Measurements from ENCODE around the gene ZSCAN18.

DNA sequence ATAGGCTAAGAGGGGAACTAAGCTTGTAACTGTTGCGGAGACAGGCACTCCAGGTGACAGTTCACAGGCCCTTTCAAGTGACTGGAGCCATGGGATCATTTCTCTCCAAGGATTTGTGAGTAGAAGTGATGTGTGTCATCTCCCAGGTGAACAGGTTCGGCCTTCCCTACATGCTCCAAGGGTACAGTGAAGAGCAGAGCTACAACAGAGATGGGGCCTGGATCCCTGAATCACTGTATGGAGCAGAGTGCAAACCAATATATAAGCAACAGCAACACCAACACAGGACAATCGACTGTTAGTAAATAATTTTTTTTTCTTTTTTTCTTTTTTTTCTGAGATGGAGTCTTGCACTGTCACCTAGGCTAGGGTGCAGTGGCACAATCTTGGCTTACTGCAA is 15.0 kb downstream of the ZSCAN18 start:
- no peak for TF ChIP-seq EZH2phosphoT487 (IDR thresholded peaks at IDR 0.05; ENCODE audit: borderline replicate concordance, low read depth, low read length)
- TF ChIP-seq, protein P1, sequence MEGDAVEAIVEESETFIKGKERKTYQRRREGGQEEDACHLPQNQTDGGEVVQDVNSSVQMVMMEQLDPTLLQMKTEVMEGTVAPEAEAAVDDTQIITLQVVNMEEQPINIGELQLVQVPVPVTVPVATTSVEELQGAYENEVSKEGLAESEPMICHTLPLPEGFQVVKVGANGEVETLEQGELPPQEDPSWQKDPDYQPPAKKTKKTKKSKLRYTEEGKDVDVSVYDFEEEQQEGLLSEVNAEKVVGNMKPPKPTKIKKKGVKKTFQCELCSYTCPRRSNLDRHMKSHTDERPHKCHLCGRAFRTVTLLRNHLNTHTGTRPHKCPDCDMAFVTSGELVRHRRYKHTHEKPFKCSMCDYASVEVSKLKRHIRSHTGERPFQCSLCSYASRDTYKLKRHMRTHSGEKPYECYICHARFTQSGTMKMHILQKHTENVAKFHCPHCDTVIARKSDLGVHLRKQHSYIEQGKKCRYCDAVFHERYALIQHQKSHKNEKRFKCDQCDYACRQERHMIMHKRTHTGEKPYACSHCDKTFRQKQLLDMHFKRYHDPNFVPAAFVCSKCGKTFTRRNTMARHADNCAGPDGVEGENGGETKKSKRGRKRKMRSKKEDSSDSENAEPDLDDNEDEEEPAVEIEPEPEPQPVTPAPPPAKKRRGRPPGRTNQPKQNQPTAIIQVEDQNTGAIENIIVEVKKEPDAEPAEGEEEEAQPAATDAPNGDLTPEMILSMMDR (conservative IDR thresholded peaks at IDR 0.05; ENCODE audit: low read length), result no peak

All from OCI-LY7 (cell line).